ENCODE results near the gene ZDHHC7.

ZDHHC7 gene

GRCh38 chr16:84931107-84931494, 80.2 kb downstream of the ZDHHC7 start:
- ChIA-PET POLR2A (interaction anchor here (0.6 kb wide), 1 partner anchor 58 kb away, joined by 3 read pairs; no protein-coding TSS in a partner anchor), CTCF (interaction anchor here (0.9 to 5.1 kb wide), 2 partner anchors 21 to 177 kb away, joined by 3 to 31 read pairs; no protein-coding TSS in a partner anchor)
- DNase-seq (ENCODE audit: extremely low spot score) = no peak
- no peak for TF ChIP-seq CTCF (IDR thresholded peaks at IDR 0.05; ENCODE audit: control extremely low read depth, extremely low read depth, low read depth, missing control alignments)

DNA sequence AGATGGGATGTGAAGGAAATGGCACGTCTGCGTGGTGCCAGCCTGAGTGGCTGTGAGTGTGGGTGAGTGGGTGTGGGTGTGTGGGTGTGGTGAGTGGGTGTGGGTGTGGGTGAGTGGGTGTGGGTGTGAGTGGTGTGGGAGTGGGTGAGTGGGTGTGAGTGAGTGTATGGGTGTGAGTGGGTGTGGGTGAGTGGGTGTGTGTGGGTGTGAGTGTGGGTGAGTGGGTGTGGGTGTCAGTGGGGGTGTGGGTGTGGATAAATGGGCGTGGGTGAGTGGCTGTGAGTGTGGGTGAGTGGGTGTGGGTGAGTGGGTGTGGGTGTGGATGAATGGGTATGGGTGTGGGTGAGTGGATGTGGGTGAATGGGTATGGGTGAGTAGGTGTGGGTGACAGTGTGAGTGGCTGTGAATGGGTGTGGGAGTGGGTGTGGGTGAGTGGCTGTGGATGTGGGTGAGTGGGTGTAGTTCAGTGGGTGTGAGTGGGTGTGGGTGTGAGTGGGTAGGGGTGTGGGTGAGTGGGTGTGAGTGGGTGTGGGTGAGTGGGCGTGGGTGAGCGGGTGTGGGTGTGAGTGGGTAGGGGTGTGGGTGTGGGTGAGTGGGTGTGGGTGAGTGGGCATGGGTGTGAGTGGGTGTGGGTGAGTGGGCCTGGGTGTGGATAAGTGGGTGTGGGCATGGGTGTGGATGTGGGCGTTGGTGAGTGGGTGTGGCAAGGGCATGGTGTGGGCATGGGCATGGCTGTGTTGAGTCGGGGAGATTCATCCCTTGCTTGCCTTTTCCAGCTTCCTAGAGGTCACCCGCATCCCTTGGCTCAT, 80.8 kb downstream of the ZDHHC7 start:
- DNase-seq (ENCODE audit: extremely low spot score) = no peak
- POLR2A ChIA-PET = no interaction called here
- no peak for TF ChIP-seq CTCF (IDR thresholded peaks at IDR 0.05; ENCODE audit: control extremely low read depth, extremely low read depth, low read depth, missing control alignments)
- CTCF ChIA-PET = interaction anchor here (0.9 to 5.1 kb wide), 2 partner anchors 22 to 176 kb away, joined by 3 to 31 read pairs; no protein-coding TSS in a partner anchor

- ChIA-PET CTCF (interaction anchor here (1.0 to 6.6 kb wide), 2 partner anchors 9 to 23 kb away, joined by 3 to 65 read pairs; no protein-coding TSS in a partner anchor), POLR2A (no interaction called here)
- no peak for TF ChIP-seq CTCF (IDR thresholded peaks at IDR 0.05; ENCODE audit: control extremely low read depth, extremely low read depth, low read depth, missing control alignments)
- no peak for DNase-seq (ENCODE audit: extremely low spot score)
Observed at GRCh38 chr16:84929421-84930297, 81.7 kb downstream of the ZDHHC7 start.

DNA sequence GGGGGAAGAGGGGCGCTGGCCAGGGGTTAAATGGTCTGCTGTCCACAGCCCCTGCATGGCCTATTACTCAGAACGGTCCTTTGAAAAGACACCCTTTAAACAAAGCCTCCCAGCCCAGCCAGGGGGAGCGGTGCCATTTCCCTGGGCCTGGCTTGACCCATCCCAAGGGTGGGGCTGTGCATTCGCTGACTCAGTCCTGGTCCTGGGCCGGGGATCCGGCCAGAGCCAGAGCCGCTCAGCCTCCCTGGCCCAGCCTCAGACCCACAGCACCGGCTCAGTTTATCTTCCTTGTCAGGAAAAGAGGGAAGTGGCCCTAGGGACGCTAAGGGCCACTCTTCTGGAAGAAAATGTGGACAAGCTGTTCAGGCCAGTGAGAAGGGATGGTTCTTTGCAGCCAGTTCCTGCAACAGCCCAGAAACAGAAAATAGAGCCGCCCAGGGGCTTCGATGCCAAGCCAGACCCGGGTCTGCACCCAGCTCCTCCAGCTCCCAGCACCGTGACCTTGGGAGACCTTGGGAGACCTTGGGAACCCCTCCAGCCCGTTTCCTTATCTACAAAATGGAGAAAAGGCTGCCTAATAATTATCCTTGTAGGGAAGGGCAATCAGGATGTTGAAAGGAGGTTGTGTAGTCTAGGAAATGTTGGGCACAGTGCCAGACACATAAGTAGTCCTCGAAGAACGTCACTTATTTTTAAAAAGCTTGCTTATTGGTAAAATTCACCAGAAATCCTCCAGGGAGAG, 82.5 kb downstream of the ZDHHC7 start:
- POLR2A ChIA-PET = no interaction called here
- TF ChIP-seq CTCF (IDR thresholded peaks at IDR 0.05; ENCODE audit: control extremely low read depth, extremely low read depth, low read depth, missing control alignments) = no peak
- CTCF ChIA-PET = interaction anchor here (1.0 to 6.6 kb wide), 3 partner anchors 9 to 39 kb away, joined by 3 to 89 read pairs (median 65); no protein-coding TSS in a partner anchor
- DNase-seq (ENCODE audit: extremely low spot score) = no peak

- CTCF ChIA-PET = interaction anchor here (1.4 to 6.6 kb wide), 4 partner anchors 18 to 40 kb away, joined by 3 to 89 read pairs (median 34); no protein-coding TSS in a partner anchor
- POLR2A ChIA-PET = no interaction called here
- no peak for TF ChIP-seq CTCF (IDR thresholded peaks at IDR 0.05; ENCODE audit: control extremely low read depth, extremely low read depth, low read depth, missing control alignments)
- DNase-seq (ENCODE audit: extremely low spot score) = no peak
Observed at GRCh38 chr16:84927621-84928591, 83.4 kb downstream of the ZDHHC7 start.

Data from GM10248 (cell line).